Heart left ventricle (tissue), 13 donors: Measurements from ENCODE around the gene ISOC2.

Experiments used
- POLR2A ChIP-seq, 2 donors: fragments of 450-650 bp; IDR thresholded peaks; one replicate each; pipeline ENCODE4 v1.6.1; 2017; ENCODE audit warnings: antibody characterized with exemption in 2 of 2, mild to moderate bottlenecking in 2 of 2, moderate library complexity in 2 of 2
- TF ChIP-seq, protein P1 (sequence below), 12 donors: fragments of 200-600 bp; sonication (generic) in 4 of 12; IDR thresholded peaks; one replicate each; pipeline versions ENCODE4 v1.5.0 to v1.8.0; 2018 to 2022; ENCODE audit warnings: antibody characterized with exemption in 12 of 12, mild to moderate bottlenecking in 5 of 12
- donor health status: ischemic (EF 13 %, LVEDD 7.1; RV severe dilation, severe dysfunction).
- donor health status: DM: no; HTN: yes; CAD: no.
- donor health status: DM: no; HTN: no; CAD: no.
- donor health status: ischemic (EF 25% LVEDD 6.9; RV normal size, moderate dysfunction).
- donor health status: ischemic (EF 25% LVEDD 5.7; RV mildly dilated, moderate dysfunction).
- donor health status: ischemic (EF 35%, LVEDD 5.7; RV mildly dilated, moderate dysfunction).
- donor health status: nonischemic (EF 11% LVEDD 7.7; RV severe dilation, severe dysfunction).
- donor health status: DM: yes; HTN: yes; CAD: no.
- donor health status: PGD.
- donor health status: ischemic (EF 29% LVEDD 5.4; RV normal size, mild dysfunction).
- donor health status: nonischemic (EF 23%, LVEDD 6.1; RV moderate dilation, normal function).

DNA sequence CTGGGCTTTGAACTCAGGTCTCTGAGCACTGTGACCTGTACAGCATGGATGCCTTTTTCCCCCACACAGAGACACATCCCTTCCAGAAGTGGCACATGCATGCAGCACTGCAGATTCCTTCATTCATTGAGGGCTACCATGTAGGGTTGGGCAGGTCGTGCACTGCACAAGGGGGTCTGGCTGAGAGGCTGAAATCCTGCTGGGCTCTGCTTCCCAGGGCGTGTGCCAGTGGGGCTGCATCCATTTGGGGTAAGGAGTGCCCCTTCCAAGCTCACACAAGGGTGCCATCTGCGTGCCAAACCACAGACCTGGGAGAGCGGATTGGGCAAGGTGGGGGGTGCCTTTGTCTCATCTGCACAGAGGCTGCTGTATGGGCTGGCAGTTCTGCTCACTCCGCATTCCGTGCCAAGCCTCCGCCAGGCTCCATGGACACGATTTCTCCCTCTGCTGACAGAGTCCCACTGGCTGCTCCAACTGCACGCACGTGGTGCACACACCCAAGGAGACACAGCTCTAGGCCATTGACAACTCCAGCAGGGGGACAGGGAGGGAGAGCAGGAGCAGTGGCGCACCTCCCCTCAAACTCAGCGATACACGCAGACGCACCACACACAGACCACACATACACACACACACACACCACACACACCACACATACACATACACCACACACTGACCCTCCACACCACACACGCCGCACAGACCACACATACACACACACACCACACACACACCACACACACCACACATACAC lies 13.8 kb downstream of the ISOC2 start:
- TF ChIP-seq, protein P1, sequence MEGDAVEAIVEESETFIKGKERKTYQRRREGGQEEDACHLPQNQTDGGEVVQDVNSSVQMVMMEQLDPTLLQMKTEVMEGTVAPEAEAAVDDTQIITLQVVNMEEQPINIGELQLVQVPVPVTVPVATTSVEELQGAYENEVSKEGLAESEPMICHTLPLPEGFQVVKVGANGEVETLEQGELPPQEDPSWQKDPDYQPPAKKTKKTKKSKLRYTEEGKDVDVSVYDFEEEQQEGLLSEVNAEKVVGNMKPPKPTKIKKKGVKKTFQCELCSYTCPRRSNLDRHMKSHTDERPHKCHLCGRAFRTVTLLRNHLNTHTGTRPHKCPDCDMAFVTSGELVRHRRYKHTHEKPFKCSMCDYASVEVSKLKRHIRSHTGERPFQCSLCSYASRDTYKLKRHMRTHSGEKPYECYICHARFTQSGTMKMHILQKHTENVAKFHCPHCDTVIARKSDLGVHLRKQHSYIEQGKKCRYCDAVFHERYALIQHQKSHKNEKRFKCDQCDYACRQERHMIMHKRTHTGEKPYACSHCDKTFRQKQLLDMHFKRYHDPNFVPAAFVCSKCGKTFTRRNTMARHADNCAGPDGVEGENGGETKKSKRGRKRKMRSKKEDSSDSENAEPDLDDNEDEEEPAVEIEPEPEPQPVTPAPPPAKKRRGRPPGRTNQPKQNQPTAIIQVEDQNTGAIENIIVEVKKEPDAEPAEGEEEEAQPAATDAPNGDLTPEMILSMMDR (IDR thresholded peaks at IDR 0.05) = no peak
- no peak for TF ChIP-seq POLR2A (IDR thresholded peaks at IDR 0.05)
